ENCODE data around the gene INSYN2A. TPM values are rescaled to one million over a fixed set of nuclear protein-coding genes. Genes with fewer than 3 reads are reported as not detected.

Gene INSYN2A
- total and polyA plus RNA-seq, 7 donors, result 0.07 to 2.2 (median 0.57) TPM; not detected in 1

GRCh38 chr10:127221281-127221680, 24.9 kb upstream of the INSYN2A start:
- no peaks in the 10 kb centered on the region for H3K36me3 ChIP-seq
- no peaks in the 10 kb centered on the region for H3K9me3 ChIP-seq
- TF ChIP-seq CTCF (IDR thresholded peaks at IDR 0.05), result no peak
- TF ChIP-seq EP300 (IDR thresholded peaks at IDR 0.05), result no peak
- no peak for TF ChIP-seq POLR2A (IDR thresholded peaks at IDR 0.05)
- no peak for TF ChIP-seq POLR2AphosphoS5 (IDR thresholded peaks at IDR 0.05)
- intact Hi-C loops (cut with DNase I), result no loop called here
- H3K4me3 ChIP-seq, result no peak overlapping the region
- H3K27me3 ChIP-seq, result no peaks in the 10 kb centered on the region
- DNase-seq, result no peak
- no peak overlapping the region for H3K27ac ChIP-seq
- H3K4me1 ChIP-seq, result no peaks in the 10 kb centered on the region
- 76 to 81% methylated on average over 3 of the region's 3 CpGs for WGBS, 2 donors

- 93% methylated on average over 3 of the region's 3 CpGs for WGBS, 2 donors
- Histone ChIP-seq H3K36me3 (no peaks in the 10 kb centered on the region), H3K4me3 (no peak overlapping the region), H3K27ac (no peak overlapping the region), H3K4me1 (no peaks in the 10 kb centered on the region), H3K9me3 (no peaks in the 10 kb centered on the region), H3K27me3 (no peaks in the 10 kb centered on the region)
- TF ChIP-seq POLR2AphosphoS5 (IDR thresholded peaks at IDR 0.05) (no peak), CTCF (IDR thresholded peaks at IDR 0.05) (no peak), POLR2A (IDR thresholded peaks at IDR 0.05) (no peak), EP300 (IDR thresholded peaks at IDR 0.05) (no peak)
- intact Hi-C loops (cut with DNase I), result no loop called here
- no peak for DNase-seq
Measured at GRCh38 chr10:127218658-127219057, 22.3 kb upstream of the INSYN2A start.

GRCh38 chr10:127216786-127217185, 20.4 kb upstream of the INSYN2A start:
- intact Hi-C loops (cut with DNase I), result no loop called here
- Histone ChIP-seq H3K9me3 (no peaks in the 10 kb centered on the region), H3K27ac (no peak overlapping the region), H3K4me3 (no peak overlapping the region), H3K36me3 (no peaks in the 10 kb centered on the region), H3K4me1 (no peaks in the 10 kb centered on the region), H3K27me3 (no peaks in the 10 kb centered on the region)
- 72 to 85% methylated on average over 3 of the region's 3 CpGs for WGBS, 2 donors
- TF ChIP-seq POLR2A (IDR thresholded peaks at IDR 0.05), result no peak
- TF ChIP-seq POLR2AphosphoS5 (IDR thresholded peaks at IDR 0.05), result no peak
- no peak for DNase-seq

- Histone ChIP-seq H3K4me1 (no peaks in the 10 kb centered on the region), H3K27ac (no peak overlapping the region), H3K9me3 (no peaks in the 10 kb centered on the region), H3K4me3 (no peak overlapping the region), H3K27me3 (no peaks in the 10 kb centered on the region), H3K36me3 (no peaks in the 10 kb centered on the region)
- WGBS, 2 donors, result 93 to 94% methylated on average over 5 of the region's 5 CpGs
- no peak for DNase-seq
- TF ChIP-seq POLR2A (IDR thresholded peaks at IDR 0.05) (no peak), CTCF (IDR thresholded peaks at IDR 0.05) (no peak), POLR2AphosphoS5 (IDR thresholded peaks at IDR 0.05) (no peak), EP300 (IDR thresholded peaks at IDR 0.05) (no peak)
- intact Hi-C loops (cut with DNase I), result no loop called here
Measured at GRCh38 chr10:127216274-127216673, 19.9 kb upstream of the INSYN2A start.

GRCh38 chr10:127215866-127216265, 19.5 kb upstream of the INSYN2A start:
- intact Hi-C loops (cut with DNase I), result no loop called here
- H3K27ac ChIP-seq, result no peak overlapping the region
- no peak for DNase-seq
- no peak overlapping the region for H3K4me3 ChIP-seq
- TF ChIP-seq POLR2AphosphoS5 (IDR thresholded peaks at IDR 0.05) (no peak), POLR2A (IDR thresholded peaks at IDR 0.05) (no peak), EP300 (IDR thresholded peaks at IDR 0.05) (no peak), CTCF (IDR thresholded peaks at IDR 0.05) (no peak)
- no peaks in the 10 kb centered on the region for H3K27me3 ChIP-seq
- H3K36me3 ChIP-seq, result no peaks in the 10 kb centered on the region
- H3K9me3 ChIP-seq, result no peaks in the 10 kb centered on the region
- H3K4me1 ChIP-seq, result no peaks in the 10 kb centered on the region
- 78 to 88% methylated on average over 4 of the region's 4 CpGs for WGBS, 2 donors
